HG02852 (cell line): ENCODE data around the gene MELK.

Source experiments
- ATAC-seq: cut with Tn5 transposase; IDR thresholded peaks from one replicate; pipeline ENCODE4 v1.9.1; 2021; ENCODE audit warnings: mild to moderate bottlenecking, moderate library complexity; ENCODE audit not compliant: unreplicated experiment

MELK gene

GRCh38 chr9:36576866-36577265, 4.2 kb downstream of the MELK start:
- ATAC-seq: no peak

- ATAC-seq: no peak
These were observed 12.1 kb downstream of the MELK start for GRCh38 chr9:36584620-36585460.

- no peak for ATAC-seq
These were observed 17.5 kb downstream of the MELK start for GRCh38 chr9:36590231-36590630.

GRCh38 chr9:36592801-36593583, 20.3 kb downstream of the MELK start:
- ATAC-seq: no peak

- no peak for ATAC-seq
These were observed 21.5 kb downstream of the MELK start for GRCh38 chr9:36594213-36594612.

GRCh38 chr9:36597412-36598178, 24.9 kb downstream of the MELK start:
- ATAC-seq: no peak

GRCh38 chr9:36598273-36598672, 25.6 kb downstream of the MELK start:
- ATAC-seq: no peak

GRCh38 chr9:36603006-36603405, 30.3 kb downstream of the MELK start:
- ATAC-seq: no peak

- no peak for ATAC-seq
These were observed 36.6 kb downstream of the MELK start for GRCh38 chr9:36609306-36609705.

- ATAC-seq: no peak
These were observed 49.4 kb downstream of the MELK start for GRCh38 chr9:36622121-36622520.

GRCh38 chr9:36623280-36623679, 50.6 kb downstream of the MELK start:
- no peak for ATAC-seq

GRCh38 chr9:36625006-36625615, 52.4 kb downstream of the MELK start:
- ATAC-seq: no peak

GRCh38 chr9:36632892-36633291, 60.2 kb downstream of the MELK start:
- ATAC-seq: no peak

- no peak for ATAC-seq
These were observed 65.0 kb downstream of the MELK start for GRCh38 chr9:36637491-36638270.

GRCh38 chr9:36640771-36641381, 68.2 kb downstream of the MELK start:
- ATAC-seq: peak; percentile 71

- ATAC-seq: no peak
These were observed 70.1 kb downstream of the MELK start for GRCh38 chr9:36642817-36643216.

GRCh38 chr9:36656842-36657241, 84.1 kb downstream of the MELK start:
- ATAC-seq: no peak

GRCh38 chr9:36659500-36659899, 86.8 kb downstream of the MELK start:
- peak; percentile 60 for ATAC-seq

- no peak for ATAC-seq
These were observed 92.1 kb downstream of the MELK start for GRCh38 chr9:36664806-36665205.

- no peak for ATAC-seq
These were observed 92.7 kb downstream of the MELK start for GRCh38 chr9:36665387-36665786.
